ENCODE measurements around the gene NEDD8. TPM values are rescaled to one million over a fixed set of nuclear protein-coding genes. Genes with fewer than 3 reads are reported as not detected.
"Not testable (repeated sequence)": the region's sequence is repeated elsewhere in the genome, so short reads cannot be mapped to it uniquely, and the experiment has no call there.

NEDD8 gene
- total RNA-seq, 1 donor from 2014 or later = 154 TPM

GRCh38 chr14:24226473-24226872, 5.7 kb downstream of the NEDD8 start:
- no peaks in the 10 kb centered on the region for H3K9me3 Mint-ChIP-seq (ENCODE audit: unreplicated experiment)
- TF ChIP-seq CTCF (IDR thresholded peaks at IDR 0.05; ENCODE audit: unreplicated experiment) = no peak
- DNase-seq (ENCODE audit: low spot score) = no peak
- no peak overlapping the region for H3K4me3 Mint-ChIP-seq (ENCODE audit: unreplicated experiment)
- H3K27me3 Mint-ChIP-seq (ENCODE audit: unreplicated experiment) = no peaks in the 10 kb centered on the region
- H3K27ac Mint-ChIP-seq (ENCODE audit: unreplicated experiment) = no peak overlapping the region
- H3K4me1 Mint-ChIP-seq (ENCODE audit: unreplicated experiment) = peaks cover 6% of the 10 kb centered on the region
- peaks cover 3% of the 10 kb centered on the region for H3K36me3 Mint-ChIP-seq (ENCODE audit: low read depth, unreplicated experiment)

GRCh38 chr14:24224618-24225071, 7.5 kb downstream of the NEDD8 start:
- TF ChIP-seq CTCF (IDR thresholded peaks at IDR 0.05; ENCODE audit: unreplicated experiment) = no peak
- H3K9me3 Mint-ChIP-seq (ENCODE audit: unreplicated experiment) = no peaks in the 10 kb centered on the region
- peaks cover 3% of the 10 kb centered on the region for H3K36me3 Mint-ChIP-seq (ENCODE audit: low read depth, unreplicated experiment)
- H3K4me3 Mint-ChIP-seq (ENCODE audit: unreplicated experiment) = no peak overlapping the region
- H3K4me1 Mint-ChIP-seq (ENCODE audit: unreplicated experiment) = no peaks in the 10 kb centered on the region
- no peak overlapping the region for H3K27ac Mint-ChIP-seq (ENCODE audit: unreplicated experiment)
- no peak for DNase-seq (ENCODE audit: low spot score)
- H3K27me3 Mint-ChIP-seq (ENCODE audit: unreplicated experiment) = no peaks in the 10 kb centered on the region

GRCh38 chr14:24222987-24223386, 9.2 kb downstream of the NEDD8 start:
- H3K4me3 Mint-ChIP-seq (ENCODE audit: unreplicated experiment); H3K36me3 Mint-ChIP-seq (ENCODE audit: low read depth, unreplicated experiment); H3K27me3 Mint-ChIP-seq (ENCODE audit: unreplicated experiment): not testable (repeated sequence)

GRCh38 chr14:24219521-24219920, 12.6 kb downstream of the NEDD8 start:
- no peak for TF ChIP-seq CTCF (IDR thresholded peaks at IDR 0.05; ENCODE audit: unreplicated experiment)
- no peak for DNase-seq (ENCODE audit: low spot score)
- H3K9me3 Mint-ChIP-seq (ENCODE audit: unreplicated experiment) = no peaks in the 10 kb centered on the region
- peaks cover 12% of the 10 kb centered on the region for H3K4me1 Mint-ChIP-seq (ENCODE audit: unreplicated experiment)
- peaks cover 3% of the 10 kb centered on the region for H3K27me3 Mint-ChIP-seq (ENCODE audit: unreplicated experiment)
- peak overlapping the region; percentile 2 for H3K27ac Mint-ChIP-seq (ENCODE audit: unreplicated experiment)
- H3K36me3 Mint-ChIP-seq (ENCODE audit: low read depth, unreplicated experiment) = peaks cover 8% of the 10 kb centered on the region
- H3K4me3 Mint-ChIP-seq (ENCODE audit: unreplicated experiment) = no peak overlapping the region

More at GRCh38 chr14:24222987-24223386, 9.2 kb downstream of the NEDD8 start:
- H3K4me1 Mint-ChIP-seq (ENCODE audit: unreplicated experiment); H3K27ac Mint-ChIP-seq (ENCODE audit: unreplicated experiment); DNase-seq (ENCODE audit: low spot score); H3K9me3 Mint-ChIP-seq (ENCODE audit: unreplicated experiment): not testable (repeated sequence)

- H3K4me1 Mint-ChIP-seq (ENCODE audit: unreplicated experiment) = peaks cover 17% of the 10 kb centered on the region
- no peaks in the 10 kb centered on the region for H3K9me3 Mint-ChIP-seq (ENCODE audit: unreplicated experiment)
- no peak for TF ChIP-seq CTCF (IDR thresholded peaks at IDR 0.05; ENCODE audit: unreplicated experiment)
- peaks cover 7% of the 10 kb centered on the region for H3K27me3 Mint-ChIP-seq (ENCODE audit: unreplicated experiment)
- H3K27ac Mint-ChIP-seq (ENCODE audit: unreplicated experiment) = no peak overlapping the region
- no peak overlapping the region for H3K4me3 Mint-ChIP-seq (ENCODE audit: unreplicated experiment)
- peaks cover 8% of the 10 kb centered on the region for H3K36me3 Mint-ChIP-seq (ENCODE audit: low read depth, unreplicated experiment)
- no peak for DNase-seq (ENCODE audit: low spot score)
Measured at GRCh38 chr14:24219080-24219479, 13.1 kb downstream of the NEDD8 start.

GRCh38 chr14:24216876-24217275, 15.3 kb downstream of the NEDD8 start:
- not testable (repeated sequence) for H3K27ac Mint-ChIP-seq (ENCODE audit: unreplicated experiment); DNase-seq (ENCODE audit: low spot score)
- H3K4me3 Mint-ChIP-seq (ENCODE audit: unreplicated experiment) = peak overlapping the region; percentile 95

More at GRCh38 chr14:24216876-24217275, 15.3 kb downstream of the NEDD8 start:
- not testable (repeated sequence) for H3K9me3 Mint-ChIP-seq (ENCODE audit: unreplicated experiment); H3K36me3 Mint-ChIP-seq (ENCODE audit: low read depth, unreplicated experiment)
- Mint-ChIP-seq H3K4me1 (ENCODE audit: unreplicated experiment) (peaks cover 21% of the 10 kb centered on the region), H3K27me3 (ENCODE audit: unreplicated experiment) (peaks cover 18% of the 10 kb centered on the region)

Data from endothelial cell (in vitro differentiated cells).